Left ventricle myocardium inferior (tissue), 1 donor: ENCODE measurements around the gene HOXB5. TPM values are rescaled to one million over a fixed set of nuclear protein-coding genes. Genes with fewer than 3 reads are reported as not detected.

Experiments
- DNase-seq: peaks from one replicate; pipeline ENCODE4 v3.0.0-alpha.2; 2020
- H3K27ac ChIP-seq: fragments of 200-600 bp; replicated peaks from 2 replicates; pipeline ENCODE4 v1.8.0; 2021
- H3K27me3 ChIP-seq: fragments of 200-600 bp; 2 replicates; pipeline ENCODE4 v1.8.0; 2021; ENCODE audit warnings: low read depth
- H3K36me3 ChIP-seq: fragments of 200-600 bp; 2 replicates; pipeline ENCODE4 v1.8.0; 2021
- H3K4me1 ChIP-seq: fragments of 200-600 bp; 2 replicates; pipeline ENCODE4 v1.8.0; 2021
- H3K4me3 ChIP-seq: fragments of 200-600 bp; 2 replicates; pipeline ENCODE4 v1.8.0; 2021; ENCODE audit warnings: mild to moderate bottlenecking, moderate library complexity
- H3K9me3 ChIP-seq: fragments of 200-600 bp; replicated peaks from 2 replicates; pipeline ENCODE4 v1.8.0; 2021
- CTCF ChIP-seq: fragments of 200-600 bp; IDR thresholded peaks from 2 replicates; pipeline ENCODE4 v1.8.0; 2021; ENCODE audit warnings: antibody characterized with exemption, mild to moderate bottlenecking, borderline replicate concordance
- intact Hi-C: fragments of 100-400 bp; cut with micrococcal nuclease; formaldehyde crosslinking; loops from one replicate; pipeline ENCODE4 v1.11.0; 2022
- total RNA-seq: library from RNA; stranded (reverse); fragmentation: NEBNext Ultra II Directional; extraction: Animal tissue kit (Norgen Biotek cat#: 25700); gene quantifications from one replicate; pipeline ENCODE4 v1.2.1, GENCODE V29; 2021
- donor health status: DM: no; HTN: yes; CAD: no; lungs with severe emphysema.

HOXB5 gene
- total RNA-seq, 1 donor from 2014 or later, result not detected

- intact Hi-C loops, result no loop called here
- peaks cover 100% of the 10 kb centered on the region for H3K27me3 ChIP-seq
- DNase-seq, result no peak
- H3K27ac ChIP-seq, result no peak overlapping the region
- no peaks in the 10 kb centered on the region for H3K36me3 ChIP-seq
- H3K4me1 ChIP-seq, result peaks cover 38% of the 10 kb centered on the region
- no peaks in the 10 kb centered on the region for H3K9me3 ChIP-seq
- no peak overlapping the region for H3K4me3 ChIP-seq
- no peak for TF ChIP-seq CTCF
Observed at GRCh38 chr17:48594538-48595277, 1.1 kb upstream of the HOXB5 start.

GRCh38 chr17:48593840-48594537 lies 410 bp upstream of the HOXB5 start:
- H3K27me3 ChIP-seq, result peaks cover 100% of the 10 kb centered on the region
- peak overlapping the region; percentile 53 for H3K4me3 ChIP-seq
- H3K36me3 ChIP-seq, result no peaks in the 10 kb centered on the region
- DNase-seq, result peak; percentile 65
- no peak overlapping the region for H3K27ac ChIP-seq
- H3K9me3 ChIP-seq, result no peaks in the 10 kb centered on the region
- peaks cover 38% of the 10 kb centered on the region for H3K4me1 ChIP-seq
- intact Hi-C loops, result no loop called here
- TF ChIP-seq CTCF, result peak; percentile 85

GRCh38 chr17:48592577-48592976 lies 1.0 kb downstream of the HOXB5 start:
- Histone ChIP-seq H3K4me1 (peaks cover 29% of the 10 kb centered on the region), H3K9me3 (no peaks in the 10 kb centered on the region), H3K4me3 (peak overlapping the region; percentile 53), H3K27ac (no peak overlapping the region), H3K27me3 (peaks cover 100% of the 10 kb centered on the region), H3K36me3 (no peaks in the 10 kb centered on the region)
- intact Hi-C loops, result no loop called here
- TF ChIP-seq CTCF, result no peak
- DNase-seq, result no peak

- intact Hi-C loops, result no loop called here
- TF ChIP-seq CTCF, result no peak
- Histone ChIP-seq H3K27ac (no peak overlapping the region), H3K4me3 (peak overlapping the region; percentile 53), H3K27me3 (peaks cover 100% of the 10 kb centered on the region), H3K4me1 (peaks cover 24% of the 10 kb centered on the region), H3K9me3 (no peaks in the 10 kb centered on the region), H3K36me3 (no peaks in the 10 kb centered on the region)
- DNase-seq, result no peak
Observed at GRCh38 chr17:48592057-48592514, 1.5 kb downstream of the HOXB5 start.

GRCh38 chr17:48591255-48592056 lies 2.1 kb downstream of the HOXB5 start:
- peaks cover 100% of the 10 kb centered on the region for H3K27me3 ChIP-seq
- intact Hi-C loops, result no loop called here

More at GRCh38 chr17:48591255-48592056, 2.1 kb downstream of the HOXB5 start:
- no peak overlapping the region for H3K4me3 ChIP-seq
- no peak overlapping the region for H3K27ac ChIP-seq
- H3K36me3 ChIP-seq, result no peaks in the 10 kb centered on the region
- TF ChIP-seq CTCF, result no peak
- H3K9me3 ChIP-seq, result no peaks in the 10 kb centered on the region
- DNase-seq, result no peak
- H3K4me1 ChIP-seq, result peaks cover 22% of the 10 kb centered on the region
